ENCODE measurements around the gene RASA3.

GRCh38 chr13:113978741-113979481 is 153.5 kb downstream of the RASA3 start:
- TF ChIP-seq, protein P1, sequence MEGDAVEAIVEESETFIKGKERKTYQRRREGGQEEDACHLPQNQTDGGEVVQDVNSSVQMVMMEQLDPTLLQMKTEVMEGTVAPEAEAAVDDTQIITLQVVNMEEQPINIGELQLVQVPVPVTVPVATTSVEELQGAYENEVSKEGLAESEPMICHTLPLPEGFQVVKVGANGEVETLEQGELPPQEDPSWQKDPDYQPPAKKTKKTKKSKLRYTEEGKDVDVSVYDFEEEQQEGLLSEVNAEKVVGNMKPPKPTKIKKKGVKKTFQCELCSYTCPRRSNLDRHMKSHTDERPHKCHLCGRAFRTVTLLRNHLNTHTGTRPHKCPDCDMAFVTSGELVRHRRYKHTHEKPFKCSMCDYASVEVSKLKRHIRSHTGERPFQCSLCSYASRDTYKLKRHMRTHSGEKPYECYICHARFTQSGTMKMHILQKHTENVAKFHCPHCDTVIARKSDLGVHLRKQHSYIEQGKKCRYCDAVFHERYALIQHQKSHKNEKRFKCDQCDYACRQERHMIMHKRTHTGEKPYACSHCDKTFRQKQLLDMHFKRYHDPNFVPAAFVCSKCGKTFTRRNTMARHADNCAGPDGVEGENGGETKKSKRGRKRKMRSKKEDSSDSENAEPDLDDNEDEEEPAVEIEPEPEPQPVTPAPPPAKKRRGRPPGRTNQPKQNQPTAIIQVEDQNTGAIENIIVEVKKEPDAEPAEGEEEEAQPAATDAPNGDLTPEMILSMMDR (IDR thresholded peaks at IDR 0.05; ENCODE audit: poor library complexity, severe bottlenecking): no peak
- no peak for TF ChIP-seq TAF1 (IDR thresholded peaks at IDR 0.05; ENCODE audit: low read depth)
- TF ChIP-seq, protein P2, sequence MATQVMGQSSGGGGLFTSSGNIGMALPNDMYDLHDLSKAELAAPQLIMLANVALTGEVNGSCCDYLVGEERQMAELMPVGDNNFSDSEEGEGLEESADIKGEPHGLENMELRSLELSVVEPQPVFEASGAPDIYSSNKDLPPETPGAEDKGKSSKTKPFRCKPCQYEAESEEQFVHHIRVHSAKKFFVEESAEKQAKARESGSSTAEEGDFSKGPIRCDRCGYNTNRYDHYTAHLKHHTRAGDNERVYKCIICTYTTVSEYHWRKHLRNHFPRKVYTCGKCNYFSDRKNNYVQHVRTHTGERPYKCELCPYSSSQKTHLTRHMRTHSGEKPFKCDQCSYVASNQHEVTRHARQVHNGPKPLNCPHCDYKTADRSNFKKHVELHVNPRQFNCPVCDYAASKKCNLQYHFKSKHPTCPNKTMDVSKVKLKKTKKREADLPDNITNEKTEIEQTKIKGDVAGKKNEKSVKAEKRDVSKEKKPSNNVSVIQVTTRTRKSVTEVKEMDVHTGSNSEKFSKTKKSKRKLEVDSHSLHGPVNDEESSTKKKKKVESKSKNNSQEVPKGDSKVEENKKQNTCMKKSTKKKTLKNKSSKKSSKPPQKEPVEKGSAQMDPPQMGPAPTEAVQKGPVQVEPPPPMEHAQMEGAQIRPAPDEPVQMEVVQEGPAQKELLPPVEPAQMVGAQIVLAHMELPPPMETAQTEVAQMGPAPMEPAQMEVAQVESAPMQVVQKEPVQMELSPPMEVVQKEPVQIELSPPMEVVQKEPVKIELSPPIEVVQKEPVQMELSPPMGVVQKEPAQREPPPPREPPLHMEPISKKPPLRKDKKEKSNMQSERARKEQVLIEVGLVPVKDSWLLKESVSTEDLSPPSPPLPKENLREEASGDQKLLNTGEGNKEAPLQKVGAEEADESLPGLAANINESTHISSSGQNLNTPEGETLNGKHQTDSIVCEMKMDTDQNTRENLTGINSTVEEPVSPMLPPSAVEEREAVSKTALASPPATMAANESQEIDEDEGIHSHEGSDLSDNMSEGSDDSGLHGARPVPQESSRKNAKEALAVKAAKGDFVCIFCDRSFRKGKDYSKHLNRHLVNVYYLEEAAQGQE (IDR thresholded peaks at IDR 0.05; ENCODE audit: borderline replicate concordance): no peak
- no peak for TF ChIP-seq EZH2 (IDR thresholded peaks at IDR 0.05; ENCODE audit: borderline replicate concordance, insufficient read depth, low read length, poor library complexity, severe bottlenecking)
- TF ChIP-seq POLR2AphosphoS5 (IDR thresholded peaks at IDR 0.05): no peak
- TF ChIP-seq RAD21 (conservative IDR thresholded peaks at IDR 0.05): no peak
- TF ChIP-seq SMC3 (conservative IDR thresholded peaks at IDR 0.05; ENCODE audit: poor library complexity): no peak
- TF ChIP-seq EP300 (conservative IDR thresholded peaks at IDR 0.05; ENCODE audit: poor library complexity, severe bottlenecking): no peak
- TF ChIP-seq MXI1 (conservative IDR thresholded peaks at IDR 0.05; ENCODE audit: poor library complexity, severe bottlenecking): no peak
